Hepatocyte (in vitro differentiated cells): ENCODE measurements around the gene RPS17. TPM values are rescaled to one million over a fixed set of nuclear protein-coding genes. Genes with fewer than 3 reads are reported as not detected.

Experiments
- DNase-seq: peaks from one replicate; pipeline ENCODE4 v3.0.0-alpha.2; 2016; ENCODE audit warnings: low spot score
- H2AFZ ChIP-seq: fragments of 200-600 bp; sonication (generic); 2 replicates; pipeline ENCODE4 v1.6.0; 2016; ENCODE audit warnings: antibody characterized with exemption, mild to moderate bottlenecking
- H3K27ac ChIP-seq: fragments of 200-600 bp; sonication (generic); 2 replicates; pipeline ENCODE4 v1.5.1; 2016; ENCODE audit warnings: mild to moderate bottlenecking
- H3K27me3 ChIP-seq: fragments of 200-600 bp; sonication (generic); 2 replicates; pipeline ENCODE4 v1.6.1; 2016
- H3K36me3 ChIP-seq: fragments of 200-600 bp; sonication (generic); replicated peaks from 2 replicates; pipeline ENCODE4 v1.5.1; 2016; ENCODE audit warnings: low read depth; ENCODE audit not compliant: insufficient read depth
- H3K4me1 ChIP-seq: fragments of 200-600 bp; sonication (generic); 2 replicates; pipeline ENCODE4 v1.5.1; 2016; ENCODE audit warnings: mild to moderate bottlenecking, moderate library complexity; ENCODE audit not compliant: insufficient read depth
- H3K4me2 ChIP-seq: fragments of 200-600 bp; sonication (generic); 2 replicates; pipeline ENCODE4 v1.6.0; 2016
- H3K4me3 ChIP-seq: fragments of 200-600 bp; sonication (generic); 2 replicates; pipeline ENCODE4 v1.5.1; 2016; ENCODE audit warnings: mild to moderate bottlenecking
- H3K79me2 ChIP-seq: fragments of 200-600 bp; sonication (generic); 2 replicates; pipeline ENCODE4 v1.6.0; 2017; ENCODE audit warnings: mild to moderate bottlenecking
- H3K9me2 ChIP-seq: fragments of 200-600 bp; sonication (generic); replicated peaks from 2 replicates; pipeline ENCODE4 v1.6.0; 2017; ENCODE audit warnings: mild to moderate bottlenecking; ENCODE audit not compliant: insufficient read depth
- H3K9me3 ChIP-seq: fragments of 200-600 bp; sonication (generic); 2 replicates; pipeline ENCODE4 v1.5.1; 2016; ENCODE audit warnings: low read depth, mild to moderate bottlenecking
- H4K20me1 ChIP-seq: fragments of 200-600 bp; sonication (generic); 2 replicates; pipeline ENCODE4 v1.6.0; 2016; ENCODE audit warnings: mild to moderate bottlenecking; ENCODE audit not compliant: insufficient read depth, poor library complexity, severe bottlenecking
- CTCF ChIP-seq: fragments of 200-600 bp; sonication (generic); IDR thresholded peaks from 2 replicates; pipeline ENCODE4 v1.5.1; 2016; ENCODE audit warnings: antibody characterized with exemption, mild to moderate bottlenecking; ENCODE audit not compliant: poor library complexity
- EZH2 ChIP-seq: fragments of 200-600 bp; sonication (generic); IDR thresholded peaks from 2 replicates; pipeline ENCODE4 v1.6.1; 2016; ENCODE audit warnings: antibody characterized with exemption, mild to moderate bottlenecking, borderline replicate concordance
- EZH2phosphoT487 ChIP-seq: fragments of 200-600 bp; sonication (generic); IDR thresholded peaks from one replicate; pipeline ENCODE4 v1.6.1; 2018; ENCODE audit warnings: antibody characterized with exemption, mild to moderate bottlenecking, low read depth, moderate library complexity; ENCODE audit not compliant: unreplicated experiment, severe bottlenecking
- WGBS: methylation state at CpG from one replicate; pipeline ENCODE4 v1.1.6; 2016; ENCODE audit warnings: low lambda C conversion rate; ENCODE audit errors: missing lambda C conversion rate; 5-methylcytosine and 5-hydroxymethylcytosine counted together
- polyA plus RNA-seq: library from polyadenylated mRNA; unstranded; fragments of >200 nt; fragmentation: Nextera tagmentation; extraction: Ambion mirVana; gene quantifications from 2 replicates; pipeline ENCODE4 v1.2.1, GENCODE V29; 2016
- total RNA-seq: library from RNA; depleted of rRNA; stranded (reverse); fragments of >200 nt; gene quantifications from 2 replicates; pipeline ENCODE4 v1.2.3, GENCODE V29; 2014

RPS17 gene
- total and polyA plus RNA-seq, 2 experiments from 2014 or later: 453 to 2,046 TPM

DNA sequence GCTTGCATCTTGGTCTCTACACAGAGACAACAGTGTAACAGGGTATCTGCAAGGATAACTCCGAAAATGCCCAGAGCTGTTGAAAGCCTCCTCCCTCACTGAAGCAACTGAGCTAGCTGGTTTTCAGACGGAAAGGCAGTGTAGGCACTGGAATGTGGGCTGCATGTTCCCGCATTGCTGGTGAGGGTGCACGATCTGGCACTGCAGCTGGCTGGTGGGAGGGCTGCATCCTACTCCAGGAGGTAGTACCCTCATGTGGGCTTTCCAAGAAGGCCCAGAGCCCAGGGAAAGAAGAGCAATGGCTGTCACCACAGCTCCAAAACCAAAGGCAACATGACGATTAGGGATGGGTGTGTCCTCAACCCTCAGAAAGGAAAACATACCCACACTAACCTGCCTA lies 28.7 kb upstream of the RPS17 start:
- H3K9me2 ChIP-seq: no peaks in the 10 kb centered on the region
- TF ChIP-seq EZH2: no peak
- no peak for TF ChIP-seq CTCF
- no peak for TF ChIP-seq EZH2phosphoT487
- H3K27ac ChIP-seq: no peak overlapping the region
- H3K9me3 ChIP-seq: no peaks in the 10 kb centered on the region
- no peaks in the 10 kb centered on the region for H3K79me2 ChIP-seq
- H3K36me3 ChIP-seq: no peaks in the 10 kb centered on the region
- H3K4me3 ChIP-seq: no peak overlapping the region
- DNase-seq: no peak
- no peaks in the 10 kb centered on the region for H4K20me1 ChIP-seq
- no peak overlapping the region for H2AFZ ChIP-seq
- WGBS: 83% methylated on average over 5 of the region's 5 CpGs
- H3K27me3 ChIP-seq: no peaks in the 10 kb centered on the region
- H3K4me2 ChIP-seq: no peak overlapping the region
- no peaks in the 10 kb centered on the region for H3K4me1 ChIP-seq

GRCh38 chr15:82567661-82568060 lies 27.4 kb upstream of the RPS17 start:
- TF ChIP-seq EZH2 (no peak), CTCF (no peak), EZH2phosphoT487 (no peak)
- H3K9me3 ChIP-seq: no peaks in the 10 kb centered on the region
- no peak overlapping the region for H3K27ac ChIP-seq
- no peaks in the 10 kb centered on the region for H3K27me3 ChIP-seq
- H3K36me3 ChIP-seq: no peaks in the 10 kb centered on the region
- no peaks in the 10 kb centered on the region for H3K9me2 ChIP-seq
- no peaks in the 10 kb centered on the region for H4K20me1 ChIP-seq
- no peaks in the 10 kb centered on the region for H3K79me2 ChIP-seq
- no peak overlapping the region for H3K4me3 ChIP-seq
- 71% methylated on average over 2 of the region's 2 CpGs for WGBS
- H3K4me2 ChIP-seq: no peak overlapping the region
- no peak overlapping the region for H2AFZ ChIP-seq
- no peaks in the 10 kb centered on the region for H3K4me1 ChIP-seq
- no peak for DNase-seq

DNA sequence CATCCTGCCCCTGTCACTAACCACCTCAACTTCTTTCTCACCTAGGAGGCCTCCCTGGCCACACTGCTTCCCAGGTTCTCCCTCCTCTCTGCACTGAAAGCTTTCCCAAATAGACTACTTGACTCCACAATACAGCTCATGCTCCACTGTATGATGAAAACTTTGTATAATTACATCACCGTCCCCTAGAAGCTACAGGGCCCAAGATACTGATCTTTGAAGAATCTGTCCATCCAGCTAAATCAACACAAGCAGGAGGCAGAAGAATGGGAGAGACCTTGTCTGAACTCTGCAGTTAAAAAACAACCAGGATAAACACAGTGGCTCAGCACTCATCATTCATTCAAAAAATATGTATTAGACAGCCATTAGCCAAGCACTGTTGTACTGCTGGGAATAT lies 26.4 kb upstream of the RPS17 start:
- Histone ChIP-seq H3K9me2 (no peaks in the 10 kb centered on the region), H3K4me3 (no peak overlapping the region), H4K20me1 (no peaks in the 10 kb centered on the region), H3K9me3 (no peaks in the 10 kb centered on the region), H2AFZ (no peak overlapping the region), H3K4me1 (no peaks in the 10 kb centered on the region), H3K79me2 (no peaks in the 10 kb centered on the region), H3K36me3 (no peaks in the 10 kb centered on the region), H3K27me3 (no peaks in the 10 kb centered on the region), H3K4me2 (no peak overlapping the region), H3K27ac (no peak overlapping the region)
- TF ChIP-seq EZH2phosphoT487 (no peak), EZH2 (no peak), CTCF (no peak)
- WGBS: 50% methylated on average over 1 of the region's 1 CpG
- no peak for DNase-seq

- no peak overlapping the region for H2AFZ ChIP-seq
- 83% methylated on average over 1 of the region's 1 CpG for WGBS
- no peak overlapping the region for H3K4me2 ChIP-seq
- no peak for TF ChIP-seq EZH2phosphoT487
- TF ChIP-seq CTCF: no peak
- TF ChIP-seq EZH2: no peak
- DNase-seq: no peak
- no peak overlapping the region for H3K4me3 ChIP-seq
- H3K4me1 ChIP-seq: no peaks in the 10 kb centered on the region
- no peaks in the 10 kb centered on the region for H3K79me2 ChIP-seq
- H3K9me3 ChIP-seq: no peaks in the 10 kb centered on the region
- H3K27me3 ChIP-seq: no peaks in the 10 kb centered on the region
- no peaks in the 10 kb centered on the region for H3K9me2 ChIP-seq
- no peak overlapping the region for H3K27ac ChIP-seq
- no peaks in the 10 kb centered on the region for H4K20me1 ChIP-seq
- no peaks in the 10 kb centered on the region for H3K36me3 ChIP-seq
Observed at GRCh38 chr15:82558502-82558901, 18.2 kb upstream of the RPS17 start.
